Measurements from ENCODE around the gene RSRC1. TPM values are rescaled to one million over a fixed set of nuclear protein-coding genes. Genes with fewer than 3 reads are reported as not detected.

Gene RSRC1
- total and polyA plus RNA-seq, 2 of the 8 experiments (the other 6 are each of a cell fraction or from before 2014, with no cell fraction given), result 2.0 to 27.9 TPM

- H3K4me3 ChIP-seq (ENCODE audit: extremely low read depth in 1 of 4, insufficient read depth in 2 of 4, low read depth in 3 of 4, low read length in 4 of 4), result no peak overlapping the region
- no peaks in the 10 kb centered on the region; a peak in 1 of 8 replicates for H3K36me3 ChIP-seq (ENCODE audit: control insufficient read depth in 2 of 4, insufficient read depth in 4 of 4, low read length in 3 of 4)
- H3K9me3 ChIP-seq (ENCODE audit: insufficient read depth in 2 of 2, low read depth in 1 of 2, low read length in 1 of 2), result peaks cover 0 to 7% of the 10 kb centered on the region in 2 experiments; a peak in 2 of 4 replicates
- no peak overlapping the region; a peak in 1 of 7 replicates for H3K9ac ChIP-seq (replicated peaks in 1 of 4; ENCODE audit: extremely low read depth in 1 of 4, low read depth in 3 of 4, low read length in 3 of 4)
- H3K27me3 ChIP-seq (replicated peaks in 1 of 4; ENCODE audit: control insufficient read depth in 3 of 4, extremely low read depth in 1 of 4, insufficient read depth in 3 of 4, low read length in 3 of 4), result no peaks in the 10 kb centered on the region
- no peak overlapping the region for H2BK12ac ChIP-seq (ENCODE audit: low read depth, low read length)
- H4K20me1 ChIP-seq (replicated peaks in 1 of 2; ENCODE audit: control insufficient read depth in 1 of 2, insufficient read depth in 2 of 2, low read length in 2 of 2), result no peaks in the 10 kb centered on the region
- no peak overlapping the region for H4K8ac ChIP-seq (ENCODE audit: extremely low read depth, insufficient read depth, low read length)
- POLR2A ChIA-PET (ENCODE audit: partially characterized antibody), result no interaction called here
- H2AK5ac ChIP-seq (ENCODE audit: low read depth, low read length), result no peak overlapping the region
- no peaks in the 10 kb centered on the region for H3K4me1 ChIP-seq (replicated peaks in 1 of 4; ENCODE audit: control insufficient read depth in 3 of 4, insufficient read depth in 4 of 4, low read length in 3 of 4)
- no peaks in the 10 kb centered on the region for H3K79me1 ChIP-seq (ENCODE audit: low read depth, low read length)
- FAIRE-seq (no peak), DNase-seq (ENCODE audit: low read depth in 1 of 2, low spot score in 2 of 2) (no peak)
- no peak overlapping the region for H3K18ac ChIP-seq (ENCODE audit: extremely low read depth, low read length)
- 94% methylated on average over 2 of the region's 2 CpGs; no CpG with 5 or more reads in 1 of the 2 experiments for WGBS, 2 experiments (ENCODE audit: extremely low coverage in 1 of 2, insufficient coverage in 1 of 2, insufficient read length in 1 of 2, insufficient replicate concordance in 2 of 2, low coverage in 1 of 2, low lambda C conversion rate in 2 of 2, missing lambda C conversion rate in 1 of 2)
- no peak overlapping the region for H2BK120ac ChIP-seq (replicated peaks; ENCODE audit: low read depth, low read length)
- no peak overlapping the region for H2BK20ac ChIP-seq (ENCODE audit: low read length)
- H4K91ac ChIP-seq (replicated peaks; ENCODE audit: insufficient read length, low read length), result no peak overlapping the region
- H3K23ac ChIP-seq (ENCODE audit: insufficient read length), result no peak overlapping the region
- no peak overlapping the region for H3K4ac ChIP-seq (replicated peaks; ENCODE audit: insufficient read length, low read depth, low read length)
- no peak for TF ChIP-seq POU5F1 (IDR thresholded peaks at IDR 0.05; ENCODE audit: low read depth, low read length)
- TF ChIP-seq ASH2L (IDR thresholded peaks at IDR 0.05; ENCODE audit: low read length), result no peak
- TF ChIP-seq SIRT6 (IDR thresholded peaks at IDR 0.05; ENCODE audit: low read length), result no peak
- TF ChIP-seq KDM1A (IDR thresholded peaks at IDR 0.05; ENCODE audit: borderline replicate concordance, low read length), result no peak
- TF ChIP-seq KDM4A (IDR thresholded peaks at IDR 0.05; ENCODE audit: low read depth, low read length, severe bottlenecking), result no peak
- no peak overlapping the region for H3K27ac ChIP-seq (ENCODE audit: low read depth, low read length)
- no peak overlapping the region for H3K14ac ChIP-seq (ENCODE audit: insufficient read length)
- H3K23me2 ChIP-seq (ENCODE audit: low read depth, low read length), result no peaks in the 10 kb centered on the region
- no peak overlapping the region for H2BK5ac ChIP-seq (ENCODE audit: low read depth, low read length)
- H3K56ac ChIP-seq (replicated peaks; ENCODE audit: insufficient read length, low read depth, low read length), result no peak overlapping the region
- CTCF ChIA-PET (ENCODE audit: partially characterized antibody), result no interaction called here
- no peak overlapping the region for H4K5ac ChIP-seq (ENCODE audit: insufficient read length, low read depth, low read length)
- H3K4me2 ChIP-seq (ENCODE audit: insufficient read depth in 1 of 2, low read depth in 2 of 2, low read length in 2 of 2), result no peak overlapping the region
- no peaks in the 10 kb centered on the region for H3K79me2 ChIP-seq (ENCODE audit: control insufficient read depth in 1 of 2, insufficient read depth in 2 of 2, low read length in 2 of 2)
- H2AFZ ChIP-seq (ENCODE audit: low read length), result no peak overlapping the region
- H2BK15ac ChIP-seq (ENCODE audit: low read length), result no peak overlapping the region
Measured at GRCh38 chr3:158395421-158395820, 285.5 kb downstream of the RSRC1 start.

Measured in H1 (cell line).